NAMALWA (cell line): Measurements from ENCODE around the gene CDK11A.
"Not testable (repeated sequence)": the region's sequence is repeated elsewhere in the genome, so short reads cannot be mapped to it uniquely, and the experiment has no call there.

Experiments
- DNase-seq: peaks from one replicate; pipeline ENCODE4 v3.0.0-alpha.2; 2015; ENCODE audit warnings: low spot score

CDK11A gene

DNA sequence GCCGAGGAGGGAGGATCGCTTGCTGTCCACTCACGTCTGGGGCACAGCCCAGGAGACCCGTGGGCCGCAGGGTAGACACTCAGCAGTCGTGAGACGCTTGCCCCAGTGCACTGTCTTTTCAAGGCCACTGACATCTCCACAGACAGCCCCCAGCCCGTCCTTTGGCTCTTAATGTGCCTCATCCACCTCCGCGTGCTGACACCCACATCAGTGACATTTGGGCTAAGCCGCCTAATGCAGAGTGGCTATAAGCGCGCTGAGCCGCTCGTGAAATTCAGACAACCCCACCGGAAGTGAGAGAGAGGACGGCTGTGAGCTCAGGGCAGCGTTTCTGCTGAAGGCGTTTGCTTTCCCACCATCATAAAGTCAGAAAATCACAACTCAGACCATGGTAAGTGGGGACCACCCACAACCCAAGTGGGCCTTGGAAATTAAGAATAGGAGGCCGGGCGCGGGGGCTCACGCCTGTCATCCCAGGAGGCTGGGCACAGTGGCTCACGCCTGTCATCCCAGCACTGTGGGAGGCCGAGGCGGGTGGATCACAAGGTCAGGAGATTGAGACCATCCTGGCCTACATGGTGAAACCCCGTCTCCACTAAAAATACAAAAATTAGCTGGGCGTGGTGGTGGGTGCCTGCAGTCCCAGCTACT lies 40.0 kb downstream of the CDK11A start:
- no peak for DNase-seq

DNA sequence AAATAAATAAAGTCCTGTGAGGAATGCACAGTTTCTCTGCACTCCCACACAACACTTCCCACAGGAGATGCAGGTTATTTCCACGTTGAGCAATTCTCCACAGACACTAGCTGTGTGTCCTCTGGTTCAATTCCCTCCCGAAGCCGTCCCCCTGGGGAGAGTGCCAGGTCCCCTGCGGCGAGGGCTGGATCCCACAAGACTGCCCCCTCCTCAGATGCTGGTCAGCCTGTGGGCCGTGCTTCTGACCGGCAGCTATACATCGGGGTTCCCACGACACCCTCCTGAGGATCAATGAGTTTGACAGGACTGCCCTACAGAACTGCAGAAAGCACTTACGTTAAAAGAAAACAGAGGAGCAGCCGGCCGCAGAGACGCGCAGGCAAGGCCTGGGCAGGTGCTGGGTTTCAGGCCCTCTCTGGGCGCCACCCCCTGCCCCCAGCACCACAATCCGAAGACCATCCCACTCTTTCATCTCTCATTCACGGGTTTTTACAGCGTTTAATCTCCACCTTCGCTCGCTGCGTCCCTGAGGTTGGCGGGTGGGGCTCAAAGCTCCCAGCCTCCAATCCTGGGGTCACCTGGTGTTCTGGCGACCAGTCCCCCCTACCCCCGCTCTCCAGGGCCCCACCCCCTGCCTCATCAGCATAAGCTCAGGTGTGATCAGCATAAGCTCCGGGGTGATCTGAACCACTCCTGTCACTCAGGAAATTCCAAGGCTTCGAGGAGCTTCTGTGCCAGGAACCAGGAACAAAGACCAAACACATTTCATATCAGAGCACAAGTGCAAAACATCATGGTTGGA lies 40.9 kb downstream of the CDK11A start:
- DNase-seq, result no peak

DNA sequence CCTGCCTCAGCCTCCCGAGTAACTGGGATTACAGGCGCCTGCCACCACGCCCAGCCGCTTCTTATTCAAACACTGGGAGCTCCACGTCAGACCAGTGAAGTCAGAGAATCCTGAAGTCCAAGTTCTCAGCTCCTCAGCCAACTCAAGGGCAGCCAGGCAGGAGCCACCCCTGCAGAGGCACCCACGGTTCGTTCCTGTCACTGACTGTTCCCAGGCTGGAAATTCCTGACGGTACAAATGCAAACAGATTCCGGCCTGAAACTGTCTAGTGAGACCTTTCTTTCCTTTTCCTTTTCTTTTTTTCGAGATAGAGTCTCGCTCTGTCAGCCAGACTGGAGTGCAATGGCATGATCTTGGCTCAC lies 43.3 kb downstream of the CDK11A start:
- DNase-seq, result no peak

DNA sequence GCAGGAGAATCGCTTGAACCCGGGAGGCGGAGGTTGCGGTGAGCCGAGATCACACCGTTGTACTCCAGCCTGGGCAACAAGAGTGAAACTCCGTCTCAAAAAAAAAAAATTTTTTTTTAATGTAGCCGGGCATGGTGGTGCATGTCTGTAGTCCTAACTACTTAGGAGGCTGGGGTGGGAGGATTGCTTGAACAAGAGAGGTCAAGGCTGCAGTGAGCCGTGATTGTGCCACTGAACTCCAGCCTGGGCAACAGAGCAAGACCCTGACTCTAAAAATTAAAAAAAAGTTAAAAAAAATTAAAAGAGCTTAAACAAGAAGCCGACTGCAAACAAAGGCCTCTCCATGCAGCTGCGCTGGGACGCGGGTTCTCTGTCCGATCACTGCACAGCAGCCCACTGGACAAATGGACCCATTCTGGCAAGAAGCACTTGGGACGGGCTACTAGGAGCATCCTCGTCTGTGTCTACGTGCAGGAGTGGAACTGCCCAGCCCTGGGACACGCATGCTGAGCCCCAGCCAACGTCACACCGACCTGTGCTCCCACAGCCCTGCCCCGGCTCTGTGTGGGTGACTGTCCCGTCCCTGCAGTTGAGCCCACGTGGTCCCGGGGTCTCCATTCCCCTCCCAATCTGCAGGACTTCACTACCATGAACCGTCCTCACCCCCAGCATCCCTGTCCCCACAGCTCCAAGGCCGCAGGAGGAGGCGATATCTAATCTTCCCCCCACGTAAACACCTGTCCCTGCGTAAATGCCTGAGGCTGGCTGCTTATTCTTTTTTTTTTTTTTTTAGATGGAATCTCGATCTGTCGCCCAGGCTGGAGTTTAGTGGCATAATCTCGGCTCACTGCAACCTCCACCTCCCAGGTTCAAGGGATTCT lies 43.9 kb downstream of the CDK11A start:
- DNase-seq, result no peak

DNA sequence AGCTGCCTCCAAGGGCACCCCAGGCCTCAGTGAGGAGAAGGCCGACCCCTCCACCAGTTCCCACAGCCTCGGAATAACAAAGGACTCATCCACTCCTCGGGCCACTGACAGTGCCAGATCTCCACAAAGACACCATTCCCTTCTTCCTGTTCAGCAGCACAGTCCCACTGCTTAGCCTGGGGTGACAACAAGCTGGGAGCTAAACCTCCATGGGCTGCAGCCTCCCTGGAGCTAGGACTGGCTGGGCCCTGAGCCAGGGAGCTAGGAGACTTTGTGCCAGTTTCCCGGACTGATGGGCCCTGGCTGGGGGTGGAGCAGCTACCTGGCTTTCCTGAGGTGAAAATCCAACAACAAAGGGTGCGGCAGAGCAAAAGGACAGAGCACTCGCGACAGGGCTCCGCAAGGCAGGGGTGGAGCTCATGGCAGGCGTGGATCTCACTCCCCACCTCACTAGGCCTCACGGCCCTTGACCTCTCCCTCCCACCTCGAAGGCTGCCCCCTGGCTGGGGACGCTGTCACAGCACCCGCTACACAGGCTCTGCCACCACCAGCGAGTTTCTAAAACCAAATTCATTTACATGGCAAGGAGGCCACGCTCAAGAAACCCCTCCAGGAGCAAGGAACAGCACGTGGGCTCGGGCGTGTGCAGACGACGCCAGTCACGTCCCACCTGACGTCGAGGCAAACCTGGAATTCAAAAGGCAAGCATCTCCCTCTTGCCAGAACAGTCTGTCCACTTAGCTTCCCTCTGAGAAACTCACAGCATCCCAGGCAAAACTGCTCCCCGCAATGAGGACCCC lies 45.4 kb downstream of the CDK11A start:
- DNase-seq, result peak; percentile 92

DNA sequence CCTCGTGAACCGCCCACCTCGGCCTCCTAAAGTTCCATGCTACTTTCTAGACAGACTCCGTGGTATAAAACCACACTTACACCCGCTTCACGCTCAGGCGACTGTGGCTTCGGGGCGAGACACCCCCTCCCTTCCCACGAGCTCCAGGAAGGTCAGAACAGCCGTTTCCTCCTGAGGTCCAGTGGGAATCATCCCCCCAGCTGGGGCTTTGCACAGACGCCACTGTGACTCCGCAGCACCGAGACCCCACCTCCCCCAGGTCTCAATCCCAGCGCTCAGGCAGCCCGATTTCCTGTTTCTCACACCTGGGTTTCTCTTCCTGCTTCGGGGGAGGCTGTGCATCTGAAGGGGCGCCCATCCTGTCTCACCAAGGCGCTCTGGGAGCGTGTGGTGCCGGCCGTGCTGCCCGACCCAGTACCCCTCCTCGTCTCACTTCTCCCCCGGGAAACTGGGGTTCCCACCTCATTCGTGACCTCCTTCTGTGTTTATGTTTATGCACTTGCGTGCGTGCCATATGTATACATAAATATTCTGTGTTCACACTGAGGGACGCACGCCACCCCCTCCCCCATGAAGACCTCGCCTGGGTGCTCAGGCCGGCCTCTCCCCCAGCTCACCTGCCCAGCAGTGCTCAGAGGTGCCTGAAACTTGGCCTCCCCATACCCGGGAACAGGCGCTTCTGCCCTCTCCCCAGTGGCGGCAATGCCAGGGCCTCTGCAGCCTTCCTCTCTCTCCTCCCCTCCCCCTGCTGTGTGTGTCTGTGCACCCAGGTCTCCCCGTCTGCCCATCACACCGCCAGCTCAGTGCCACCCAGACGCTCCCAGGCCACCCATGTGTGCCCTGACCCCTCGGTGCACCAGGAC lies 46.2 kb downstream of the CDK11A start:
- peak; percentile 88 for DNase-seq

DNA sequence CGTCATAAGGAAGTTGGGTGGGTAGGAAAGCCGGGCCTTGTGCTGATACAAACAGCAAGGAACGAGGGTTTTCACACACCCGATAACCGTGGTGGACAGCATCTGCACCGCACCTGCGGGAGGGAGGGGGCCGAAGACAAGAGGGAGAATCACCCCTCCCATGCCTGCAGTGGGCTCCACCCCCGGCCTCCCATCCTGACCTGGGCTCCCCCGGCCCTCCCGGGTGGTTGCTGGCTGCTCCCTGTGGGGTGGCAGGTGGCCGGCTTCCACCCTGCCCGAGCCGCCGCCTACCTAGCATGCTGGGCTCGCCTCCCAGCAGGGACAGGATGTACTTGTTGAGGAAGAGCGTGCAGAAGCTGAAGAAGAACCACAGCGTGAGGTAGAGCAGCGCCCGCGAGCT lies 48.1 kb downstream of the CDK11A start:
- not testable (repeated sequence) for DNase-seq

DNA sequence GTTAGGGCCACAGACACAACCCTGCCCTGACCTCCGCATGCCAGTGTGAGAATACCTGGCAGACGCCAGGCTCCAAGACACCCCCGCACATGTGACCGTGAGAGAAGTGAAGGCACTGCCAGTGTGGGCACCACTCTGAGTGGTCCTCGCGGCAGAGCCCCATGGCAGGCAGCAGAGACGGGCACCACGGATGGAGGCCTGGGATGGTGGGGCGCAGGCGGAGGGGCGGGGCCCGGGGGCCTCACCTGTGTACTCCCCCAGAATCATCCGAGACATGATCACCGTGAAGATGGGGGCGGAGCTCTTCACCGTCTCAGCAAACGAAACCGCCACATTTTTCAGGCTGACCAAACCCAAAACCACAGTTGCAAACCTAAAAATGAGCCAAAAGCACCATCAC lies 48.9 kb downstream of the CDK11A start:
- not testable (repeated sequence) for DNase-seq

DNA sequence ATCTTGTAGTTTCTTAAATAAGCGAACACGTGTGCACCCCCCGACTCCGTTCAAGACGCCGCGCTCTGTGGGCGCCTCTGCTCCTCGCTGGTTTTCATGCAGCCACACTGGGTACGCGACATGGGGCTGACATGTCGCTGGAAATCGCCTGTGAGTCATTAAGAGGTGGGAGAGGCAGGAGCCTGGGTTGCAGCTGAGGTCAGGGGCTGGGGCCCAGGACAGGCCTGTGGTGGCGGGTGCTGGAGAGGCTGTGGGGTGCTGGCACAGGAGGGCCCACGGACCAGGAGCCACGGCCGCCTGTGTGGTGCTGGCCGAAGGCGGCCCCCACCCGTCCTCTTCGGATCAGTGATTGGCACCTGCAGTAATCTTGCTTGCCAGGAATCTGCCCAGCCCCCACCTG lies 49.4 kb downstream of the CDK11A start:
- not testable (repeated sequence) for DNase-seq

DNA sequence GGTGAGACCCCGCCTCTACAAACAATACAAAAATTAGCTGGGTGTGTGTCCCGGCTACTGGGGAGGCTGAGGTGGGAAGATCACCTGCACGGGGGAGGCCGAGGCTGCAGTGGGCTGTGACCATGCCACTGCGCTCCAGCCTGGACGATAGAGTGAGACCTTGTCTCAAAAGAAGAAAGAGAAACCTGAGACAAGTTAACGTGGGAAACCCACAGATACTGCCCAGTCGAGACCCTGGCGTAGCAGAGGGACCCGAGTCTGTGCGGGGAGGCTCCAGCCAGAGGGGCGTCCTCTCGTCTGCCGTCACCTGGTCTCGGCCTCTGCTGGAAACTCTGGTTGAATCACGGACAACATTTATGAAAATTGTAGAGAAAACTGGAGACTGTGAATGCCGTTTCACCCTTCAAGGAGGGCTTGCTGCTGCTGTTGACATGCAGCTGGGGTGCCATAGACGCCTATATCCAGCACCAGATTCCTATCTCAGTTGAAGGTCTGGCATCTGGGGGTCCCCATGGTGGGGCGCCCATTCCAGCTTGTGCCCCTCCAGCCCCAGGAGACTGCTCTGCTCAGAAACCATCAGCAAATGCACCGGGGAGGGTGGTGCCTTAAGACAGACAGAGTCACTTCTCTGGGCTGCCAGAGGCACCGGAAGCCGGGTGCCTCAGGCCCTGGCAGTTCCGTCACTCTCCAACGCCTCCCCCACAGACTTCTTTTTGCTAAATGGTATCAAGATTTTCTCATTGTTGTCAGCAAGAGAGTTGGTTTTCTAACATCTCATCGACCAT lies 51.8 kb downstream of the CDK11A start:
- DNase-seq, result no peak

DNA sequence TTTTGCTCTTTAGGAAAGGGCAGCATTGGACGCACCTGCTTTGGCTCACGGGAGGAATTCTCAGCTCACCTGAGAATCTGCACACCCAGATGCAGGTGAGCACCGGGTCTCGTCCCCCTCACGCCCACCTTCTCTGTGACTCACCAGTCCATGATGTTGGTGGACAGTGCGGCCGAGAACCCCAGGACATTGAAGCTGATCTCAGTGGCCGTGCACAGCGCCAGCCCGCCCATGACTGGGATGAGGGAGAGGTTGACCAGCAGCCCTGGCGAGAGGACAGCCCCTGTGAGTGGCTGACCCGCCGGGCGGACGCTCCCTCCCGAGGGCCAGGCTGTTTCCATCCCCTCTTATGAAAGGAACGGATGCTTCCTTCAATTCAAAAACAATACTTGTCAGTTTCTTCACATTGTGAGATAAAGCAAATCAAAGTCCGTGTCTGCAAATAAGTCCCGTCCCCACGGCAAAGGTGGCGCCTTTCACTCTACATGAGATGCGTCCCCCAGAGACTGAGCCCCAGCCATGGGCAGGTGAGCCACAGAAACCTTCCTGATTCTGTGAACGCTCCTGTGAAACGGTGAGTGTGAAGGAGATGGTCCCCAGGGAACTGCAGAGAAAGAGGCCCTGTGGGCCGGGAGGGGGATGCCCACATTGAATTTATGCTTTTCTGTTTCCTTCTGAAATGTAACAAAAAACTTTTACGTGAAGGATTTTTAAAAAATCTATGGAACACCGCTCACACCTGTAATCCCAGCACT lies 52.6 kb downstream of the CDK11A start:
- no peak for DNase-seq

DNA sequence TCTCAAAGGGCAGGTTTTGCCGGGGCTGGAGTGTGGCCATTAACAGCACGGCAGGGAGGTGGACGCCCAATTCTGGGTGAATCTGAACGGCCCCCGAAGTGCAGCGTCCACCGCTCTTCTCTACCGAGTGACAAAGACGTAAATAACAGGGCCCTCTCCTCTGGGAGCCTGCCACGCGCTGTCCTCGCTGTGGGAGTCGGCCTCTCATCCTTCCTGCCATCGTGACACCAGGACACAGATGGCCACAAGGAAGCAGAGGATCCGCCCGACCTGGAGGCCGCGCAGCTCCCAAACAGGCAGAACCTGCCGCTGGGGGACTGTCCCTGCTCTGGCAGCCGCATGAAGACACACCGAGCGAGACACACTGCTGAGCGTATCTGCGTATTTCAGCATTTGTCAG lies 53.3 kb downstream of the CDK11A start:
- no peak for DNase-seq

DNA sequence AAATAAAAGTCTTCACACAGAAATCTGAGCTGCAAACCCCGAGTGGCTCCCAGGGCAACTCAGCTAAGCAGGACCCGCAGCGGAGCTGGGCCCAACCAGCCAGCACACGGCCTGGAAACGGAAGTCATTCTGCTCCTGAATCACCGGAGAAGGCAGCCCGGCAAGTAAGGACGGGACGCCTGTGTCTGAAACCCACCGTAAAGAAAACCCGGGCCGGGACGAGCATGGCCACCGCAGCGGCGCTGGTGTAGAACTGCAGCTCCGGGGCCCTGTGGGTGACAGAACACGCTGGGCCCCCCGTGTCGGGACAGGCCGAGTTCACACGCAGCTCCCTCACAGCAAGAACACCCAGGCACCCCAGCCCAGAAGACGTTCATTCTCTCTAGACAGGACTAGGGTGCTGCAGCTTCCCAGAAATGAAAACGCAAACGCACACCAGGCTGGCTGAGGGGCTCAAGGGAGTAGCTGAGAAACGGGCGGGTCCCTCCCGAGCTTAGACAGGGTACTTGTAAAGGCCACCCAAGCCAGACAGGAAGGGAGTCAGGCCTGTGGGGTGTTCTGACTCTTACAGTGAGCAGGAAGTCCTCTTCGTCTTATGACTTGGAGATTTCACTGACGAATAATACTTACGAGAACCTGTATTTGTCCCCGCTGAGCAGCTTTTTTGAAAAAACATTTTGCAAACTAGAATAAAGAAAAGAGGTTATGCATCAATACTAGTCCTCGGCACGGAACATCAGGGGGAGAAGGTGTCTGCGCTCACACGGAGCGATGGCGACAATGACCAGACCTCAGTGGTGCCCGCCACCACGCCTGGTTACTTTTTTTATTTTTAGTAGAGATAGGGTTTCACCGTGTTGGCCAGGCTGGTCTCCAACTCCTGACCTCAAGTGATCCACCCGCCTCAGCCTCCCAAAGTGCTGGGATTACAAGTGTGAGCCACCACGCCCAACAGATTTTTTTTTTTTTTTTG lies 54.4 kb downstream of the CDK11A start:
- no peak for DNase-seq

DNA sequence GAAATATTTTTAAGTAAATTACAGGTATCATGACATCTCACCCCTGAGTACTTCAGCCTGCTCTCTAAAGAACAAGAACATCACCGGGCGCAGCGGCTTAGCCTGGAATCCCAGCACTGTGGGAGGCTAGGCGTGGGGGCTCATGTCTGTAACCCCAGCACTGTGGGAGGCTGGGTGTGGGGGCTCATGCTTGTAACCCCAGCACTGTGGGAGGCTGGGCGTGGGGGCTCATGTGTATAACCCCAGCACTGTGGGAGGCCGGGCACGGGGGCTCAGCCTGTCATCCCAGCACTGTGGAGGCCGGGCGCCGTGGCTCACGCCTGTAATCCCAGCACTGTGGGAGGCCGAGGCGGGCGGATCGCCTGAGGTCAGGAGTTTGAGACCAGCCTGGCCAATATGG lies 57.6 kb downstream of the CDK11A start:
- no peak for DNase-seq

DNA sequence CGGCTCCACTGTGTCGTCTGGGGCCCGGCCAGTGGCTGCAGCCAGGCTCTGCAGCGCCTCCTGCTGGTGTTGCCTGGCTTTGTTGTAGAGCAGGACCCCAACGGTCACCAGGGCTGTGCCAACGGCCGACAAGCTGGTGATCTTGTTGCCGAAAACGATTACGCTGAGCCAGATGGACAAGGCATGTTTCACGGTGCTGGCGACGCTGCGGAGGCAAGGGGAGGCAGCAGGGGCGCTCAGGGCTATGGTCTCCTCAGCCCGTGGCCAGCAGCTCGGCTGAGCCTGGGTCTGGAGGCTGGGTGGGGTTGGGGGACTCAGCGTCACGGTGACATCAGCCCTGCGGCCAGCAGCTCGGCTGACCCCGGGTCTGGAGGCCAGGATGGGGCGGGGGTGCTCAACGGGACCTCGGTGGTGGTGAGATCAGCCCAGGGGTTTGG lies 58.3 kb downstream of the CDK11A start:
- DNase-seq, result no peak

DNA sequence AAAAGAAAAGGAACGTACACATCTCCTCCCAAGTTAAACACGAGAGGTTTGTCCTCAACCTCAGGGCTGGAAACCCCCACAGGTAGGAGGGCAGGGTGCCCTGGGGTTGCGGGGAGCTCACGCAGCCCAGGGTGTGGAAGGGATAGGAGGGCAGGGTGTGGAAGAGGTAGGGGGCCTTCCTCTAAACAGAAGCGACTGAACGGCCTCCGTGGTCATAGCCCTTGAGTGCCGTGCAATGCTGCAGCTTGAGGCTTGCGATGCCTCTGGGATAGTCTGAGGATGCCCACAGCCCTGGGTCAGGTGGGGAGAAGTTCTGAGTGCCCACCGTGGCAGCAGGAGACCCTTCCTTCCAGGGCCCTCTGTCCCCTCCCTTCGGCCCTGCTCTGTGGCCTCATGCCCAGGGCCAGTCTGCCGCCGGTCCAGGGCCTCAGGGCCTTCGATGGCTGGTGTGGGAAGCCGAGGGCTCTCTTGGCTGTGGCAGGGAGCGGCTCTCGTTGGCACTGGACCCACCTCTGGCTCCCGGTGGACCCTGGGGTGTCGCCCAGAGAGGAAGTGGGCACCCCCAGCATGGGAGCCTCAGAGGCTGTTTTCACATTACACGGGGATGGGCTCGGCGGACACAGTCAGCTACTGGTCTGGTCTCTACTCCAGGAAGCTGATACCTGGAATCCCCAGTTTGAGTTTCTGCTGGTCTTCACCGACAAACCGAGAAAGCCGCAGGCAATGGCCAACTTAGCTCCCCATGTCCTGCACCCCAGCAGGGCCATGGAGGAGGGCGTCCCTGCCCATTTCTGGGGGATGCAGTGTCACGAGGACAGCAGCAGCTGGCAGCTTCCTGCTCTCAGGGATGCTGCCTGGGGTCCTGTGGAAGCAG lies 59.0 kb downstream of the CDK11A start:
- DNase-seq, result no peak

DNA sequence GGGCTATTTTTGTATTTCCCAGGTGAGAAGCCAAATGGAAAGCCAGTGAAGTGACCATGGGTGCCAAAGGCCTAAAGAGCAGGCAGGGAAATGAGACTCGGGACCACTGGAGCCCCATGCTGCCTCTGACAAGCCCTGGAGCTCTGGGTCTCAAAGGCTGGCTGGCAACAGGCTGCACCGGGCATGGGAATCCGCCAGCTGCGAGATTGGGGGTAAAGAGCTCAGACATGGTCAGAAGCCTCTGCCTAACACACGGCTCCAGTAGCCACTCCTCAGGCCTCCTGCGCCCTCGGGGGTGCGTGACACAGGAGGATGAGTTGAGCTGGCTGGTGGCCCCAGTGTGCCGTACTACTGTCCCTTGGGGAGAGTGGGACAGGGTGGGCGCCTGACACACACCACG lies 59.8 kb downstream of the CDK11A start:
- DNase-seq, result not testable (repeated sequence)
